ENCODE data around the gene FAM43A.

Gene FAM43A

DNA sequence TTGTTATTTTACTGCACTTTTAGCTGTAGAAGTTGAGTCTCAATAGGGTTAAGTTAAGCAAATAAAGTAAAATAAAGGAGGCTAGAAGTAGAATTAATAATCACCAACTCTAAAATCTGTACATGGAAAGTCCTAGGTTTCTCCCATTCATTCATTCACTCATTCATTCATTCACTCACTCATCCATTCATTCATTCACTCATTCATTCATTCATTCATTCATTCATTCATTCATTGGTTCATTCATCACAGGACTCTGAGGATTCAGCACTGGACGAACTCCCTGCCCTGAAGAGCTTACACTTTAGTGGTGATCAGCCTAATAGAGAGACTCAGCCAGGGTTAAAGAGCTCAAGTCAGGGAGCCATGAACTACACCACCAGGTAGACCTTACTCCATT is 9.2 kb upstream of the FAM43A start:
- peaks cover 6% of the 10 kb centered on the region for H3K4me1 Mint-ChIP-seq
- peaks cover 26% of the 10 kb centered on the region for H3K27me3 Mint-ChIP-seq (ENCODE audit: low read depth)
- no peaks in the 10 kb centered on the region for H3K36me3 Mint-ChIP-seq (ENCODE audit: low read depth)
- no peaks in the 10 kb centered on the region for H3K9me3 Mint-ChIP-seq
- TF ChIP-seq, protein P1, sequence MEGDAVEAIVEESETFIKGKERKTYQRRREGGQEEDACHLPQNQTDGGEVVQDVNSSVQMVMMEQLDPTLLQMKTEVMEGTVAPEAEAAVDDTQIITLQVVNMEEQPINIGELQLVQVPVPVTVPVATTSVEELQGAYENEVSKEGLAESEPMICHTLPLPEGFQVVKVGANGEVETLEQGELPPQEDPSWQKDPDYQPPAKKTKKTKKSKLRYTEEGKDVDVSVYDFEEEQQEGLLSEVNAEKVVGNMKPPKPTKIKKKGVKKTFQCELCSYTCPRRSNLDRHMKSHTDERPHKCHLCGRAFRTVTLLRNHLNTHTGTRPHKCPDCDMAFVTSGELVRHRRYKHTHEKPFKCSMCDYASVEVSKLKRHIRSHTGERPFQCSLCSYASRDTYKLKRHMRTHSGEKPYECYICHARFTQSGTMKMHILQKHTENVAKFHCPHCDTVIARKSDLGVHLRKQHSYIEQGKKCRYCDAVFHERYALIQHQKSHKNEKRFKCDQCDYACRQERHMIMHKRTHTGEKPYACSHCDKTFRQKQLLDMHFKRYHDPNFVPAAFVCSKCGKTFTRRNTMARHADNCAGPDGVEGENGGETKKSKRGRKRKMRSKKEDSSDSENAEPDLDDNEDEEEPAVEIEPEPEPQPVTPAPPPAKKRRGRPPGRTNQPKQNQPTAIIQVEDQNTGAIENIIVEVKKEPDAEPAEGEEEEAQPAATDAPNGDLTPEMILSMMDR (IDR thresholded peaks at IDR 0.05; ENCODE audit: unreplicated experiment in 3 of 3): no peak
- peak overlapping the region in 1 of 3 experiments; percentile 26 for H3K4me3 Mint-ChIP-seq
- H3K27ac Mint-ChIP-seq: peak overlapping the region in 1 of 3 experiments; percentile 22

DNA sequence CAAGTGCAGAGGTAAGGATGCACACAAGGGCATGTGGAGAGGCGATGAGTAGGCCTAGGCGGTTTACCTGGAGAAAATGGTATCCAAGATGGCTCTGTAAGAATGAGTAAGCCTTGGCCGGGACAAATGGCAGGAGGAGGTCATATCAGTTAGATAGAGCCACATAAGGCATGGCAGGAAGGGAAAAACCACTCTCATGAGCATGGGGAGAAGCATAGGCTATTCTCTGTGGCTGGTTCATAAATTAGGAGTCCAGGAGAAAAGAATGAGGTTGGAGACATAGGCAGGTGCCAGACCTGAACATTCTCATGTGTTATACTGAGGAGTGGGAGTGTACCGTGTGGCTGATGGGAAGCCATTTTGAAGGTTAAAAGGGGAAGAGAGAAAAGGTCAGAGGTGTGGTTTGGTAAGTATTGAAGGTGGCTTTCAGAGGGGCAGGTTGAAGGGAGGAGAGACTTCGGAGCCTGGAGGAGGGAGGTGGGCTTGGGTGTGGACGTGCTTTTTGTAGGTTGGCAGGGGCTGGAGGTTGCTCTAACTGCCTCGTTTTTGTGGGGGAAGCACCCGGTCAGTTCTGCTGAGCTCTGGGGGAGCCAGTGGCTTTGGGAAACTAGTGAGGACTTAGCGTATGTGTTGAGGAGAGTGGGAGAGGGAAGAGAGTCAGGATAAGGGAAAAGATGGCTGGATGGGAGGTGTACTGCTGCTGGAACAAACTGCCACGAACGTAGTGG is 4.6 kb upstream of the FAM43A start:
- H3K4me3 Mint-ChIP-seq: no peak overlapping the region
- H3K9me3 Mint-ChIP-seq: no peaks in the 10 kb centered on the region
- no peaks in the 10 kb centered on the region for H3K36me3 Mint-ChIP-seq (ENCODE audit: low read depth)
- H3K27ac Mint-ChIP-seq: no peak overlapping the region
- TF ChIP-seq, protein P1 (IDR thresholded peaks at IDR 0.05; ENCODE audit: unreplicated experiment in 3 of 3): no peak
- peaks cover 30% of the 10 kb centered on the region for H3K27me3 Mint-ChIP-seq (ENCODE audit: low read depth)
- H3K4me1 Mint-ChIP-seq: peaks cover 6% of the 10 kb centered on the region

DNA sequence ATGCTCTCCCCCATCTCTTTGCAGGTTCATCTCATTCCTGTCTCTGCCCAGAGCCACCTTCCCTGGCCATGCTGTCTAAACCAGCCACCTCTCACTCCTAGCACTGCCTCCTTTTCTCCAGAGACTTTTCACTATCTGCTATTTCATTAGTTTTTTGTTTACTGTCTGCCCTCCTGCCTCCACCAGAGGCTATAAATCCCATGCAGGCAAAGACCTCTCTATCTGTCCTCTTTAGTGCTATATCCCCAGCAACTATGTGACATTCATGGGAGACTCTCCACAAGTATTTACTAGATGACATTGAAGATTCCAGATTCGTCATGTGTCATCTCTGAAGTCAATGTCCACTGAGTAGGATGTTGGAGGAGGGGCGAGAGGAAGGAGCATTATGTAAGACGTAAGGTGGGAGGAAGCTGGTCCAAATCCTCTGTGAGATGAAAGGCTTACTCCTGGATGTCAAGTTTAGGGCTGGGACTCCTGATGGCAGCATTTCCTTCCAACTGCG is 3.4 kb upstream of the FAM43A start:
- no peaks in the 10 kb centered on the region for H3K36me3 Mint-ChIP-seq (ENCODE audit: low read depth)
- H3K27me3 Mint-ChIP-seq (ENCODE audit: low read depth): peaks cover 32% of the 10 kb centered on the region
- H3K9me3 Mint-ChIP-seq: no peaks in the 10 kb centered on the region
- H3K4me3 Mint-ChIP-seq: no peak overlapping the region
- H3K27ac Mint-ChIP-seq: peak overlapping the region in 1 of 3 experiments; percentile 39
- peaks cover 12% of the 10 kb centered on the region for H3K4me1 Mint-ChIP-seq
- TF ChIP-seq, protein P1 (IDR thresholded peaks at IDR 0.05; ENCODE audit: unreplicated experiment in 3 of 3): no peak

DNA sequence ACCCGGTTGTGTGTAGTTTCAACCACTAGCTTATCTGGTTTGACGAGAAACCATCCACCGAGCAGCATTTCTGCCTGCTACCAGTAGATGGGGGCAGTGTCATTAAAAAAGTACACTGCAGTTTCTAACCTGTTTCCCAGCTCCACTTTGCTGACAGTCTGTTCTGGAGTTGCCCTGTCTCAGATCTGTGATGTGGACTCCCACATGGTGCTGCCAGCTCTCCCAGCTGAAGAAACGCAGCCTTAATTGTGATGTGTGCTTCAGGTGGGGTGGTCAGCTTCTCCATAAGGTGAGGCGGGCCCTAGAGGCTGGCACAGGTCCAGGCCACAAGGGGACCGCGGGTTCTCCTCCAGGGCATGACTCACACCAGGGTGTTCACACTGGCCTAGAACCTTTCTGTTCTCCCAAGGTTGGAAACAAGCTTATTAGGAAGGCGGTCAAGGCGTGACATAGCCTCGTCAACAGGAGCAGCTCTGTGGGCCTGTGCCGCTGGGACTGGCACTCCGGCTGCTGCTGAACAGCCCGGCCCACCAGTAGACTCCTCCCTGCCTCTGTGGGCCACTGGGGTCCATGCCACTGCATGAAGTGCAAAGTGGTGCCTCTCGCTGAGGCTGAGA is 2.9 kb upstream of the FAM43A start:
- H3K4me1 Mint-ChIP-seq: peaks cover 15% of the 10 kb centered on the region
- H3K27me3 Mint-ChIP-seq (ENCODE audit: low read depth): peaks cover 35% of the 10 kb centered on the region
- TF ChIP-seq, protein P1 (IDR thresholded peaks at IDR 0.05; ENCODE audit: unreplicated experiment in 3 of 3): peak; percentile 89 to 95 (median 91)
- peak overlapping the region in 2 of 3 experiments; percentile 11 to 15 for H3K4me3 Mint-ChIP-seq
- H3K9me3 Mint-ChIP-seq: no peaks in the 10 kb centered on the region
- no peaks in the 10 kb centered on the region for H3K36me3 Mint-ChIP-seq (ENCODE audit: low read depth)
- peak overlapping the region in 1 of 3 experiments; percentile 39 for H3K27ac Mint-ChIP-seq

DNA sequence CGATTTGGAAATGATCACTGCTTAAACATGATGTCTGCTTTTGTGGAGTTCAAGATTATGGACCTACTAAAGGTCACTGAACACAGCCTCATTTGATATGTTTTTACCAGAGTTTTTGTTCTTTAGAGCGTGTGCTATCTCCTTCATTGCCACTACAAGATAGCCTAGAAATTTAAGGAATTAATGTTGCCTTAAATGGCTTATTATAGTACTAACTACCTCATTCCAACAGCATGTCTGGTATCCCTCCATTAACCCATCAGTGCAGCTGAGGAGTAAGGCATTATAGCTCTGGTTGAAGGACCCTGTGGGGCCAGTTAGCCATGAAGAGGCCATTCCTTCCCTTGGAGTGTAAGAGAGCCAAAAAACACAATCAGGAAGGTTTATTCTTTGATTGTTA is 2.3 kb upstream of the FAM43A start:
- H3K4me1 Mint-ChIP-seq: peaks cover 17% of the 10 kb centered on the region
- H3K9me3 Mint-ChIP-seq: no peaks in the 10 kb centered on the region
- no peak overlapping the region for H3K4me3 Mint-ChIP-seq
- peaks cover 35% of the 10 kb centered on the region for H3K27me3 Mint-ChIP-seq (ENCODE audit: low read depth)
- TF ChIP-seq, protein P1 (IDR thresholded peaks at IDR 0.05; ENCODE audit: unreplicated experiment in 3 of 3): no peak
- H3K27ac Mint-ChIP-seq: no peak overlapping the region
- no peaks in the 10 kb centered on the region for H3K36me3 Mint-ChIP-seq (ENCODE audit: low read depth)
